NCI-H82 treated with DMSO at 0.1 percent for 48 hours (cell line): Measurements from ENCODE around the gene SERAC1.

Source experiments
- DNase-seq: peaks from one replicate; lab custom pipeline; 2025; ENCODE audit not compliant: unreplicated experiment; lab: John Stamatoyannopoulos, UW

The SERAC1 gene

GRCh38 chr6:158080849-158081656 lies 87.0 kb downstream of the SERAC1 start:
- no peak for DNase-seq

- no peak for DNase-seq
These were observed 89.7 kb downstream of the SERAC1 start for GRCh38 chr6:158078320-158078719.

- no peak for DNase-seq
These were observed 90.4 kb downstream of the SERAC1 start for GRCh38 chr6:158077676-158078075.

GRCh38 chr6:158076548-158076947 lies 91.5 kb downstream of the SERAC1 start:
- no peak for DNase-seq

- peak; percentile 32 for DNase-seq
These were observed 94.3 kb downstream of the SERAC1 start for GRCh38 chr6:158073776-158074175.

GRCh38 chr6:158072083-158072721 lies 95.9 kb downstream of the SERAC1 start:
- peak; percentile 41 for DNase-seq

- no peak for DNase-seq
These were observed 96.7 kb downstream of the SERAC1 start for GRCh38 chr6:158071121-158072082.

GRCh38 chr6:158070513-158070912 lies 97.5 kb downstream of the SERAC1 start:
- no peak for DNase-seq

GRCh38 chr6:158069800-158070195 lies 98.3 kb downstream of the SERAC1 start:
- DNase-seq: no peak

- DNase-seq: no peak
These were observed 98.9 kb downstream of the SERAC1 start for GRCh38 chr6:158068893-158069799.

GRCh38 chr6:158068156-158068892 lies 99.7 kb downstream of the SERAC1 start:
- DNase-seq: no peak

GRCh38 chr6:158067436-158068015 lies 100.5 kb downstream of the SERAC1 start:
- no peak for DNase-seq

GRCh38 chr6:158066136-158066781 lies 101.8 kb downstream of the SERAC1 start:
- no peak for DNase-seq

GRCh38 chr6:158064725-158065251 lies 103.3 kb downstream of the SERAC1 start:
- DNase-seq: no peak

GRCh38 chr6:158063736-158064135 lies 104.3 kb downstream of the SERAC1 start:
- no peak for DNase-seq

- no peak for DNase-seq
These were observed 106.2 kb downstream of the SERAC1 start for GRCh38 chr6:158061709-158062461.

- DNase-seq: no peak
These were observed 106.7 kb downstream of the SERAC1 start for GRCh38 chr6:158061361-158061708.
